HG03460 (cell line): ENCODE data around the gene PIBF1.
"Not testable (repeated sequence)": the region's sequence is repeated elsewhere in the genome, so short reads cannot be mapped to it uniquely, and the experiment has no call there.

ENCODE experiments used
- ATAC-seq: cut with Tn5 transposase; IDR thresholded peaks from one replicate; pipeline ENCODE4 v1.9.1; 2021; ENCODE audit not compliant: unreplicated experiment

The PIBF1 gene

GRCh38 chr13:72820898-72821279, 39.0 kb downstream of the PIBF1 start:
- no peak for ATAC-seq

GRCh38 chr13:72823081-72823480, 41.1 kb downstream of the PIBF1 start:
- no peak for ATAC-seq

DNA sequence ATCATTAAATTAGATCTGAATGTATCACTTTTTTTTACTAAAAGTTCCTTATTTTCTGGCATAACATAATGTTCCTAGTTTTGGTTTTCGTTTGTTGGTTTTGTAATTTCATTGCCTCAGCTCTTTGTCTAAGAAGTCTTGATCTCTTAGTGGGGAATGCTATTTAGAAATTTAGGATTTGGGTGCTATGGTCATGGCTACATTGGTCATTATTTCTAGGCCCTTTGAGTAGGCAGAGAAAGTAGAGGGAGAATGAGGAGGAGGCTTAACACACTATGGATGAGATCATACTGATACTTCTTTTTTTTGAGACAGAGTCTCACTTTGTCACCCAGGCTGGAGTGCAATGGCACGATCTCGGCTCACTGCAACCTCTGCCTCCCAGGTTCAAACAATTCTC, 41.8 kb downstream of the PIBF1 start:
- ATAC-seq, result no peak

DNA sequence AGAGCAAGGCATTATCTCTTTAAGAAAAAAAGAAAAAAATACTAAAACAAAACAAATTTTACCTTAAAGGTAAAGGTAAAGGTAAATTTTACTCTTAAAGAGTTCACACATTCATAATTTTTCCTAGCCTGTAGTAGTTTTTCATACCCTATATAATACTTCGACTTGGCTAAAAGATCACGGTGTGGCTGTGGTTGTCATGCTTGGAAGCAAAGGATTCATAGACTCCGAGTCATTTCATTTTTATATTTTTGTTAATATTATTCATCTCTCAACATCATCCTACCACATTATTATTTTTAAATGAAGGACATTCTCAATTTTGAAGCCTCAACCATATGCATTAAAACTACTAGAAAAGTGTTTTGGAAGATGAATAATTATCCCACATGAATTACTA, 52.7 kb downstream of the PIBF1 start:
- no peak for ATAC-seq

GRCh38 chr13:72839831-72840426, 58.0 kb downstream of the PIBF1 start:
- ATAC-seq, result peak; percentile 90

DNA sequence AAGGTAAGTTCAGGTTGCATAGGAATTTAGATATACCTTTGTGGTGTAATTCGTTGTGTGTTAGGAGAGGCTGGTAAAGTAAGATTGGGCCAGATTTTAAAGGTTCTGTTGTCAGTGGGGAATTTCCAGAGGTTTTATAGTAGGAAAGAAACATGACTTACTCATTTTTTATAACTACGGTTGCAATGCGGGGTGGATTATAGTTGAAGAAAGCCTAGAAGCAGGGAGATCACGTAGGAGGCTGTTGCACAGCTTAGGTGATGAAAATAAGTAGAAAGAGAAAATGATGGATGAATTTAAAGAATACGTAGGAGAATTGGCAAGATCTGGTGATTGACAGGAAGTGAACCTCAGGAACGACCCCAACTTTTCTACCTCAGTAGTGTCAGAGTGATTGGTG, 61.1 kb downstream of the PIBF1 start:
- no peak for ATAC-seq

DNA sequence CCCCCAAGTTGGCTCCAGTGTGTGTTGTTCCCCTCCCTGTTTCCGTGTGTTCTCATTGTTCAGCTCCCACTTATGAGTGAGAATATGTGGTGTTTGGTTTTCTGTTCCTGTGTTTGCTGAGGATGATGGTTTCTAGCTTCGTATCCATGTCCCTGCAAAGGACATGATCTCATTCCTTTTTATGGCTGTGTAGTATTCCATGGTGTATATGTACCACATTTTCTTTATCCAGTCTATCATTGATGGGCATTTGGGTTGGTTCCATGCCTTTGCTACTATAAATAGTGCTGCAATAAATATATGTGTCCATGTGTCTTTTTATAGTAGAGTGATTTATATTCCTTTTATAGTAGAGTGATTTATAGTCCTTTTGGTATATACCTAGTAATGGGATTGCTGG, 63.2 kb downstream of the PIBF1 start:
- not testable (repeated sequence) for ATAC-seq

DNA sequence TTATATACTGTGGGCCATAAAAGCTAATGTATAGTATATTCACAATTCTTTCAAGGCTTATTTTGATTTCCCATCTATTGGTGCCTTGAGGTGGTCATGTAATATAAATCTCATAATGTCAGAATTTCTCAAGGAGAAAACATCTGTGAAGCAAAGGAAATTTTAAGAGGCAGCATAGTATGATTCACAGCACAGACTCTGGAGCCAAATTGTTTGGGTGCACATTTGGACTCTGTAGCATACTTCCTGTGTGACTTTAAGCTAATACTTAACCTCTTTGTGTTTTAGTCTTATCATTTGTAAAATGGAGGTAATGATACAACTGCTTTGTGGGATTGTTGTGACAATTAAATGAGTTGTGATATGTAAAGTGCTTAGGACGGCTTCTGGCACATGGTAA, 67.6 kb downstream of the PIBF1 start:
- ATAC-seq, result no peak

- ATAC-seq, result no peak
Observed at GRCh38 chr13:72850959-72851677, 69.2 kb downstream of the PIBF1 start.

GRCh38 chr13:72851678-72852014, 69.7 kb downstream of the PIBF1 start:
- no peak for ATAC-seq

- no peak for ATAC-seq
Observed at GRCh38 chr13:72852207-72852606, 70.3 kb downstream of the PIBF1 start.

DNA sequence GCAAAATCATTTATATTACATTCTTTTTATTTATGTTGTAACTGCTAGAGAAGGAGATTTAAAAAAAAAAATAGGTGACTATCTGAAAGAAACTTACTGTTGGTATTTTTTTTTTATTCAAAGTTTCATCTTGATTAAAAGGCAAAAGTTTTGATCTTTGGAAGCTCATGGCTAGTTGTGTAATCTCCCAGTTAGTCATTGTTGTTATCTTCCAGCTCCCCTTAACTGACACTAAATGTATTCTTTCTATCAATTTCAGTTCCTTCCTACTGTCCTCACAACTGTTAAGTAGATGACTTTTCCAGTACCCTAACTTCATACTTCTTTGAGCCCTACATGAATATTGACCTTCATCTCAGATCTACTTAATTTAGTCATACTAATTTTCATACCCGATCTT, 71.1 kb downstream of the PIBF1 start:
- ATAC-seq, result no peak

DNA sequence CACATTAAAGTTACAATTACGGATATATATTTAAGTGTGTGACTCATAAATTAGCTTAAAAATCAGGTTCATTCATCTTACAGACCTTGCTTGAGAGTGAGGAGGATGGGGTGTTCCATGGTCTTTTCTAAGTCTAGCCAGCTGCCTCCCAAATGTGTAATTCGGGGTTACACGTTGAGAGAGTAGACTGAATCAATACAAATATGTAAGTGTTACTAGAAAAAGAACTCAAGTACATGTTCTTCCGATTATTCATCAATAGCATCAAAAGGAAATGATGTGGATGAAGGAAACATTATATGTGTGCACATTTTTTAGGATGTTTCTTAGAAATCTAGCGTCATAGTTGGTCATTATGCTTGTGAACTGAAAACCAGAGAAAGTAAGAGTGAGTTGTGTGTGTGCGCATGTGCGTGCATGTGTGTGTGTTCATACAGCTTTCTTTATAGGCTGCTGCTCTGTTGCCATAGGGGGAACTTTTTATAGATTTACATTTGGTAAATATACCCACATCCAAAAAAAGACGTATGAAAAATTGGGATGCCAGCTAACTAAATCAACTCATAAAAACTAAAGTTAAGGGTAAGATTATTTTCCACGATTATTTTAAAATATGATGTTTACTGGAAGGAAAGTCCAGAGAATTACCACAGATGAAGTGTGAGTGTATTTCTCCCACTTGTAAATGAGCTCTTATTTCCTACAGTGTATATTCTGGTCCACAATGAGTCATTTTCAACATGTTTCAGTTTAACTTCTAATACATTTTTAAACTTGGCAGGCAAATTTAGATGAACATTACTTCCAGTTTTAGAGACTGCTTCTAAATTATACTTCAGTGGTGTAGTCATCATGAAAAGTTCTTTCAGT, 82.4 kb downstream of the PIBF1 start:
- peak; percentile 89 for ATAC-seq

DNA sequence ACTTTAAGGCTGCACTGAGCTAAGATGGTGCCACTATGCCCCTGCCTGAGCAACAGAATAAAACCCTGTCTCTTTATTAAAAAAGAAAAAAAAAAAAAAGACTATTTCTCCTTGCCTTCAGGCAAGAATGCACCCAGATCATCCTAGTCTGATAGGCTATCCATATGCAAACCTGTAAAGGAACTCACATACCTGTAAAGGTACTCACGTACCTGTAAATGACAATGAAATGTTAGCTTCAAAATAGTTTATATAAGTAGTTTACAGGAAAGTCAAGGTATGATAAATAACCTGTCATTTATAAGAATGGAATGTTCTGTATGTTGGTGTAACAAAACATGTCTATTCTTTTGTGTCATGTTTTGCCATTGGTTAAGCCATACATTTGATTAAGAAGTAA, 86.3 kb downstream of the PIBF1 start:
- ATAC-seq, result no peak

- ATAC-seq, result no peak
Observed at GRCh38 chr13:72875233-72875632, 93.3 kb downstream of the PIBF1 start.

DNA sequence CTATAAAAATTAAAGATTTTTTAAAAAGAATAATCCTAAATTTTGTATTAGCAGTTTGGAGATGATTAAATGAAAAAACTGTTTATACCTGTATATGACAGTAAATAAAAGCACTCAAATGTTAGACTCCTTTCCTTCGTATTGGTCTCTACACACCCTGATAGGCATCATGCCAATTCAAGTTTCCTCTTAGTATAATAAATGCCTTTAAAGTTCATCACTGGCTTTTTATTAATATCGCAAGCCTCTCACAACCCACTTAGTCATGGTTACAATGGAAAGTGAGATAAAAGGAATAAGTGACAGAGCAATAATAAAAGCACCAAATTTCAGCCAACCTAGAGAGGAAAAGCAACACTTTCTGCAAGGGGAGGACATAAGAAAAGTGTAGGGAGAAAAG, 102.2 kb downstream of the PIBF1 start:
- no peak for ATAC-seq

- no peak for ATAC-seq
Observed at GRCh38 chr13:72886272-72887067, 104.5 kb downstream of the PIBF1 start.

- ATAC-seq, result no peak
Observed at GRCh38 chr13:72889495-72889894, 107.6 kb downstream of the PIBF1 start.

GRCh38 chr13:72890546-72890945, 108.6 kb downstream of the PIBF1 start:
- ATAC-seq, result no peak

- no peak for ATAC-seq
Observed at GRCh38 chr13:72891423-72891822, 109.5 kb downstream of the PIBF1 start.

DNA sequence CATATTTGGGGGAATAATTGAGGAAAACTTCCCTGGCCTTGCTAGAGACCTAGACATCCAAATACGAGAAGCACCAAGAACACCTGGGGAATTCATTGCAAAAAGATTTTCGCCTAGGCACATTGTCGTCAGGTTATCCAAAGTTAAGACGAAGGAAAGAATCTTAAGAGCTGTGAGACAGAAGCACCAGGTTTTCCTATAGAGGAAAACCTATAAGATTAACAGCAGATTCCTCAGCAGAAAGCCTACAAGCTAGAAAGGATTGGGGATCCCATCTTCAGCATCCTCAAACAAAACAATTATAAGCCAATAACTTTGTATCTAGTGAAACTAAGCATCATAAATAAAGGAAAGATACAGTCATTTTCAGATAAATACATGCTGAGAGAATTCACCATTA, 114.9 kb downstream of the PIBF1 start:
- ATAC-seq, result no peak
